ENCODE measurements around the gene PDXK. TPM values are rescaled to one million over a fixed set of nuclear protein-coding genes. Genes with fewer than 3 reads are reported as not detected.
"Not testable (repeated sequence)": the region's sequence is repeated elsewhere in the genome, so short reads cannot be mapped to it uniquely, and the experiment has no call there.

PDXK gene
- total and polyA plus RNA-seq, 7 experiments from 2014 or later = 27.8 to 103 (median 74.2) TPM

GRCh38 chr21:43696214-43696613 is 22.7 kb upstream of the PDXK start:
- Mint-ChIP-seq H3K27me3 (no peaks in the 10 kb centered on the region), H3K4me1 (peaks cover 3 to 27% (median 16%) of the 10 kb centered on the region in 7 donors), H3K36me3 (peaks cover 4 to 51% (median 27%) of the 10 kb centered on the region in 5 donors), H3K27ac (peak overlapping the region in 2 of 9 donors; percentile 38 to 51), H3K9me3 (peaks cover 0 to 18% (median 5%) of the 10 kb centered on the region in 11 donors), H3K4me3 (no peak overlapping the region)
- Histone ChIP-seq H3K27me3 (ENCODE audit: control insufficient read depth in 2 of 2, insufficient read depth in 2 of 2, low read length in 2 of 2) (no peaks in the 10 kb centered on the region), H3K36me3 (ENCODE audit: control insufficient read depth in 2 of 3, insufficient read depth in 3 of 3, low read length in 3 of 3) (peaks cover 0 to 47% (median 12%) of the 10 kb centered on the region in 3 experiments), H3K9me3 (ENCODE audit: control insufficient read depth in 2 of 3, low read length in 3 of 3) (no peaks in the 10 kb centered on the region), H3K4me3 (ENCODE audit: low read length) (no peak overlapping the region), H3K27ac (ENCODE audit: low read depth, low read length) (no peak overlapping the region), H3K4me1 (ENCODE audit: control insufficient read depth in 2 of 2, insufficient read depth in 2 of 2, low read length in 2 of 2) (no peaks in the 10 kb centered on the region)
- ChIA-PET POLR2A (no interaction called here), CTCF (no interaction called here)
- ATAC-seq = no peak
- intact Hi-C loops (cut with micrococcal nuclease) = no loop called here
- no peak for DNase-seq

GRCh38 chr21:43697758-43698643 is 20.9 kb upstream of the PDXK start:
- Histone ChIP-seq H3K9me3 (ENCODE audit: control insufficient read depth in 2 of 3, low read length in 3 of 3) (no peaks in the 10 kb centered on the region), H3K4me3 (ENCODE audit: low read length) (no peak overlapping the region), H3K27ac (ENCODE audit: low read depth, low read length) (no peak overlapping the region), H3K4me1 (ENCODE audit: control insufficient read depth in 2 of 2, insufficient read depth in 2 of 2, low read length in 2 of 2) (no peaks in the 10 kb centered on the region), H3K36me3 (ENCODE audit: control insufficient read depth in 2 of 3, insufficient read depth in 3 of 3, low read length in 3 of 3) (peaks cover 0 to 30% (median 6%) of the 10 kb centered on the region in 3 experiments), H3K27me3 (ENCODE audit: control insufficient read depth in 2 of 2, insufficient read depth in 2 of 2, low read length in 2 of 2) (no peaks in the 10 kb centered on the region)
- Mint-ChIP-seq H3K27me3 (no peaks in the 10 kb centered on the region), H3K36me3 (peaks cover 4 to 45% (median 23%) of the 10 kb centered on the region in 5 donors), H3K27ac (peak overlapping the region in 6 of 9 donors; percentile 3 to 65 (median 15)), H3K4me3 (peak overlapping the region in 1 of 10 donors; percentile 49), H3K4me1 (peaks cover 7 to 32% (median 20%) of the 10 kb centered on the region in 7 donors), H3K9me3 (peaks cover 0 to 18% (median 5%) of the 10 kb centered on the region in 11 donors)
- ATAC-seq (peak; percentile 70), DNase-seq (peak in 6 of 9 donors; percentile 23 to 54 (median 30))
- ChIA-PET CTCF (interaction anchor here (0.6 kb wide), 1 partner anchor 123 kb away, joined by 4 read pairs; no protein-coding TSS in a partner anchor), POLR2A (no interaction called here)
- intact Hi-C loops (cut with micrococcal nuclease) = no loop called here

GRCh38 chr21:43699492-43699777 is 19.5 kb upstream of the PDXK start:
- H3K27ac Mint-ChIP-seq; H3K27ac ChIP-seq (ENCODE audit: low read depth, low read length); H3K27me3 Mint-ChIP-seq; POLR2A ChIA-PET; H3K27me3 ChIP-seq (ENCODE audit: control insufficient read depth in 2 of 2, insufficient read depth in 2 of 2, low read length in 2 of 2); H3K9me3 ChIP-seq (ENCODE audit: control insufficient read depth in 2 of 3, low read length in 3 of 3); DNase-seq; ATAC-seq; intact Hi-C loops (cut with micrococcal nuclease); H3K4me1 ChIP-seq (ENCODE audit: control insufficient read depth in 2 of 2, insufficient read depth in 2 of 2, low read length in 2 of 2); CTCF ChIA-PET; H3K4me3 Mint-ChIP-seq; H3K4me3 ChIP-seq (ENCODE audit: low read length): not testable (repeated sequence)
- Mint-ChIP-seq H3K4me1 (peaks cover 7 to 36% (median 22%) of the 10 kb centered on the region in 7 donors), H3K36me3 (peaks cover 4 to 35% (median 19%) of the 10 kb centered on the region in 5 donors), H3K9me3 (peaks cover 0 to 18% (median 5%) of the 10 kb centered on the region in 11 donors)
- peaks cover 0 to 15% (median 0%) of the 10 kb centered on the region in 3 experiments for H3K36me3 ChIP-seq (ENCODE audit: control insufficient read depth in 2 of 3, insufficient read depth in 3 of 3, low read length in 3 of 3)

GRCh38 chr21:43699933-43700599 is 18.9 kb upstream of the PDXK start:
- no peak overlapping the region for H3K4me3 Mint-ChIP-seq
- Histone ChIP-seq H3K4me3 (ENCODE audit: low read length) (no peak overlapping the region), H3K27ac (ENCODE audit: low read depth, low read length) (no peak overlapping the region), H3K27me3 (ENCODE audit: control insufficient read depth in 2 of 2, insufficient read depth in 2 of 2, low read length in 2 of 2) (no peaks in the 10 kb centered on the region), H3K9me3 (ENCODE audit: control insufficient read depth in 2 of 3, low read length in 3 of 3) (no peaks in the 10 kb centered on the region), H3K4me1 (ENCODE audit: control insufficient read depth in 2 of 2, insufficient read depth in 2 of 2, low read length in 2 of 2) (no peaks in the 10 kb centered on the region), H3K36me3 (ENCODE audit: control insufficient read depth in 2 of 3, insufficient read depth in 3 of 3, low read length in 3 of 3) (peaks cover 0 to 11% (median 0%) of the 10 kb centered on the region in 3 experiments)
- CTCF ChIA-PET = no interaction called here
- peaks cover 7 to 36% (median 22%) of the 10 kb centered on the region in 7 donors for H3K4me1 Mint-ChIP-seq
- DNase-seq = no peak
- H3K9me3 Mint-ChIP-seq = peaks cover 0 to 18% (median 5%) of the 10 kb centered on the region in 11 donors
- no peaks in the 10 kb centered on the region for H3K27me3 Mint-ChIP-seq
- no peak overlapping the region for H3K27ac Mint-ChIP-seq
- peaks cover 4 to 30% (median 19%) of the 10 kb centered on the region in 5 donors for H3K36me3 Mint-ChIP-seq
- intact Hi-C loops (cut with micrococcal nuclease) = no loop called here
- POLR2A ChIA-PET = no interaction called here
- ATAC-seq = no peak

- H3K27ac Mint-ChIP-seq = no peak overlapping the region
- H3K4me3 Mint-ChIP-seq = peak overlapping the region; percentile 33 to 75 (median 70)
These were observed 16.8 kb upstream of the PDXK start for GRCh38 chr21:43701936-43702784.

GRCh38 chr21:43702785-43703034 is 16.2 kb upstream of the PDXK start:
- H3K27me3 Mint-ChIP-seq = no peaks in the 10 kb centered on the region
- peaks cover 0 to 14% (median 2%) of the 10 kb centered on the region in 11 donors for H3K9me3 Mint-ChIP-seq
- CTCF ChIA-PET = no interaction called here

More at GRCh38 chr21:43701936-43702784, 16.8 kb upstream of the PDXK start:
- ATAC-seq (no peak), DNase-seq (no peak)
- no peaks in the 10 kb centered on the region for H3K27me3 ChIP-seq (ENCODE audit: control insufficient read depth in 2 of 2, insufficient read depth in 2 of 2, low read length in 2 of 2)
- no peaks in the 10 kb centered on the region for H3K9me3 ChIP-seq (ENCODE audit: control insufficient read depth in 2 of 3, low read length in 3 of 3)
- no peaks in the 10 kb centered on the region for H3K36me3 ChIP-seq (ENCODE audit: control insufficient read depth in 2 of 3, insufficient read depth in 3 of 3, low read length in 3 of 3)
- no peaks in the 10 kb centered on the region for H3K4me1 ChIP-seq (ENCODE audit: control insufficient read depth in 2 of 2, insufficient read depth in 2 of 2, low read length in 2 of 2)
- Mint-ChIP-seq H3K36me3 (peaks cover 0 to 12% (median 7%) of the 10 kb centered on the region in 5 donors), H3K9me3 (peaks cover 0 to 18% (median 5%) of the 10 kb centered on the region in 11 donors), H3K4me1 (peaks cover 4 to 33% (median 22%) of the 10 kb centered on the region in 7 donors), H3K27me3 (no peaks in the 10 kb centered on the region)
- H3K27ac ChIP-seq (ENCODE audit: low read depth, low read length) = no peak overlapping the region
- no peak overlapping the region for H3K4me3 ChIP-seq (ENCODE audit: low read length)
- POLR2A ChIA-PET = no interaction called here
- CTCF ChIA-PET = no interaction called here
- intact Hi-C loops (cut with micrococcal nuclease) = no loop called here

More at GRCh38 chr21:43702785-43703034, 16.2 kb upstream of the PDXK start:
- H3K9me3 ChIP-seq (ENCODE audit: control insufficient read depth in 2 of 3, low read length in 3 of 3) = no peaks in the 10 kb centered on the region
- H3K4me3 ChIP-seq (ENCODE audit: low read length) = no peak overlapping the region
- Mint-ChIP-seq H3K4me1 (peaks cover 4 to 30% (median 18%) of the 10 kb centered on the region in 7 donors), H3K36me3 (peaks cover 0 to 10% (median 7%) of the 10 kb centered on the region in 5 donors), H3K27ac (peak overlapping the region in 3 of 9 donors; percentile 15 to 81 (median 25)), H3K4me3 (peak overlapping the region; percentile 33 to 75 (median 70))
- POLR2A ChIA-PET = no interaction called here
- H3K27me3 ChIP-seq (ENCODE audit: control insufficient read depth in 2 of 2, insufficient read depth in 2 of 2, low read length in 2 of 2) = no peaks in the 10 kb centered on the region
- intact Hi-C loops (cut with micrococcal nuclease) = no loop called here
- DNase-seq = no peak
- no peaks in the 10 kb centered on the region for H3K36me3 ChIP-seq (ENCODE audit: control insufficient read depth in 2 of 3, insufficient read depth in 3 of 3, low read length in 3 of 3)
- no peak for ATAC-seq
- H3K27ac ChIP-seq (ENCODE audit: low read depth, low read length) = no peak overlapping the region
- H3K4me1 ChIP-seq (ENCODE audit: control insufficient read depth in 2 of 2, insufficient read depth in 2 of 2, low read length in 2 of 2) = no peaks in the 10 kb centered on the region

Data from naive thymus-derived CD4-positive, alpha-beta T cell (primary cell).